Measurements from ENCODE around the gene NUMB.

The NUMB gene

DNA sequence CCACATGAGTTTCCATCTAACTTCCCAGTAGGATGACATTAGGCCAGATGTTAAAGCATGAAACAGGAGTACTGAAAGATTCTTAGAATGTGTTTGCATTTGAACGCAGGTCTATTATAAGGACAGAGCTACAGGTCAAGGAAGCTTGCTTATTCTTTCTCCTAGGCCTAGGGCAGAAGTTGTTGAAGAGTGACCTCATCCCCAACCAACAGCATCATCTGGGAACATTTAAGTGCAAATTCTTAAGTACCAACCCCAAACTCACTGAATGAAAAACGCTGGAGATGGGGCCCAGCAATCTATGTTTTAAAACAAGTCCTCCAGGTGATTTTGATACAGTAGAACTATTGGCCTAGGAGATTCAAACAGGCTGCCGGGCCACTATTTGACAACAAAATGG lies 168.6 kb downstream of the NUMB start:
- DNase-seq (ENCODE audit: low read depth) = no peak

DNA sequence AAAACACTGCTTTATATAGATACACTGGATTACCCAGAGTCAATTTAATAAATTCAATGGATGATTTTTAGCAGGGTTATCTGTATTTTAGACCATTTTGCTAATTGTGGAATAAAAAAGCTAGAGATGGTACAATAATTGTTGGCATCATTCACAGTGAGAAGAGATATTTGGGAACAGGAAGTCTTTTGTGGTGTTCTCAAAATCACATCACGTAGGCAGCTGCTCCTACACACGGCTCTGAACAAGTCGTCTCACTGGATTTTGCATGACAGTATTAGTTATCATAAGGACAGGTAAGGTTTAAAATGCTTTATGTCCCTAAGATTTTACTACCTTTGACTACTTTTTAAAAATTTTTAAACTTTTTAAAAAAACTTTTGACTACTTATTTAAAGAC lies 169.0 kb downstream of the NUMB start:
- DNase-seq (ENCODE audit: low read depth) = no peak

- no peak for DNase-seq (ENCODE audit: low read depth)
Observed at GRCh38 chr14:73287071-73287470, 171.3 kb downstream of the NUMB start.

DNA sequence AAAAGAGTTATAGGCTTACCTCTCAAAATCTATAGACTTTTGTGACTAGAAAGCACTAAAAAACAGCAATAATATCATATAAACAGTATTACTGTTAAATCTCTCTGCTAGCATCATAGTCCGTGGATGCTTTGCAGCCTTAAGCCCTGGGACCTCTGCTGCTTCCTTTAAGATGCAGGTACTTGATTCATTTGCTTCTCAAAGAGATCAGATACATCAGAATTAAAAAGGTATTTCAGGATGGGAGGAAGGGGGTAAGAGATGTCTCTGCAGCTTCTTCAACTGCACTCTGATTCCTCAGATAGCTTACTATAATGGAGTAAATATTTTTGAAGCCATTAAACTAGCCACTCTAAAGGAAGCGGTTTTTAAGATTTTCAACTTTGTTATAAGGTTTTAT lies 171.7 kb downstream of the NUMB start:
- no peak for DNase-seq (ENCODE audit: low read depth)

DNA sequence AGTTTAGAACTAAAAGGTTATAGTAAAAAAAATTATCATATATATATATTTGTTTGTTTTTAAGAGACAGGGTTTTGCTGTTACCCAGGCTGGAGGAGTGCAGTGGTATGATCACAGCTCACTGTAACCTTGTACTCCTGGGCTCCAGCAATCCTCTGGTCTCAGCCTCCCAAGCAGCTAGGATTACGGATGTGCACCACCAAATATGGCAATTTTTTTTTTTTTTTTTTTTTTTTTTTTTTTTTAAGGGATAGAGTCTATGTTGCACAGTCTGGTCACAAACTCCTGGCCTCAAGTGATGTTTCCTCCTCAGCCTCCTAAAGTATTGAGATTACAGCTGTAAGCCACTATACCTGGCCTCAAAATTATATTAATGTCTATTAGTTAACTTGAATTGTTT lies 172.4 kb downstream of the NUMB start:
- no peak for DNase-seq (ENCODE audit: low read depth)

- DNase-seq (ENCODE audit: low read depth) = peak; percentile 49
Observed at GRCh38 chr14:73283608-73284379, 174.6 kb downstream of the NUMB start.

GRCh38 chr14:73280903-73281302 lies 177.4 kb downstream of the NUMB start:
- no peak for DNase-seq (ENCODE audit: low read depth)

- no peak for DNase-seq (ENCODE audit: low read depth)
Observed at GRCh38 chr14:73277376-73277775, 181.0 kb downstream of the NUMB start.

DNA sequence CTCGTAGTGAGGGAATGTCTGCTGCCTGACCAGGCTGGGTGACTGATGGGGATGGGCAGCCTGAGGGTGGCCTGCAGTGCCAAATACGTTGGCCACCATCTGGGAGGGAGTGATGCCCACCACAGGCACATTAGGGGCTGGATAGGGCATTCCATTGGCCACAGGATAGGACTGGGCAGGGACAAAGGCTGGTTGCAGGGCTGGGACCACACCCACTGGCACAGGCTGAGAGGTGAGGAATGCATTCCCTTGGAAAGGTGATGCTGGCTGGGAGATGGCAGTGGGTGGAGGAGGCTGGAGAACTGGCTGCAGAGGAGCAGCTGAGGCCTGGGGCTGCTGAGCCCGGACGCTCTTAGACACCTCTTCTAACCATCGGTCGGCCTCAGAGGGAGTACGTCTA lies 181.5 kb downstream of the NUMB start:
- no peak for DNase-seq (ENCODE audit: low read depth)

GRCh38 chr14:73273799-73274198 lies 184.5 kb downstream of the NUMB start:
- no peak for DNase-seq (ENCODE audit: low read depth)

DNA sequence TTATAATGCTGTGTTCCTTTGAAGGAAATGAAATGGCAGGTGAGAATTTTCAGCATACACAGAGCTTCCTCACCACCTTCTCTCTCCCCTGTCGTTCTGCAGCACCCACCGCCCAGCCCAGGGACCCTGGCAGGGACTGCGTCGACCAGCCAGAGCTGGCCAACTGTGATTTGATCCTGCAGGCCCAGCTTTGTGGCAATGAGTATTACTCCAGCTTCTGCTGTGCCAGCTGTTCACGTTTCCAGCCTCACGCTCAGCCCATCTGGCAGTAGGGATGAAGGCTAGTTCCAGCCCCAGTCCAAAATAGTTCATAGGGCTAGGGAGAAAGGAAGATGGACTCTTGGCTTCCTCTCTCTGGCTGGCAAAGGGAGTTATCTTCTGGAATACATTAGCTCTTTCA lies 186.0 kb downstream of the NUMB start:
- no peak for DNase-seq (ENCODE audit: low read depth)

DNA sequence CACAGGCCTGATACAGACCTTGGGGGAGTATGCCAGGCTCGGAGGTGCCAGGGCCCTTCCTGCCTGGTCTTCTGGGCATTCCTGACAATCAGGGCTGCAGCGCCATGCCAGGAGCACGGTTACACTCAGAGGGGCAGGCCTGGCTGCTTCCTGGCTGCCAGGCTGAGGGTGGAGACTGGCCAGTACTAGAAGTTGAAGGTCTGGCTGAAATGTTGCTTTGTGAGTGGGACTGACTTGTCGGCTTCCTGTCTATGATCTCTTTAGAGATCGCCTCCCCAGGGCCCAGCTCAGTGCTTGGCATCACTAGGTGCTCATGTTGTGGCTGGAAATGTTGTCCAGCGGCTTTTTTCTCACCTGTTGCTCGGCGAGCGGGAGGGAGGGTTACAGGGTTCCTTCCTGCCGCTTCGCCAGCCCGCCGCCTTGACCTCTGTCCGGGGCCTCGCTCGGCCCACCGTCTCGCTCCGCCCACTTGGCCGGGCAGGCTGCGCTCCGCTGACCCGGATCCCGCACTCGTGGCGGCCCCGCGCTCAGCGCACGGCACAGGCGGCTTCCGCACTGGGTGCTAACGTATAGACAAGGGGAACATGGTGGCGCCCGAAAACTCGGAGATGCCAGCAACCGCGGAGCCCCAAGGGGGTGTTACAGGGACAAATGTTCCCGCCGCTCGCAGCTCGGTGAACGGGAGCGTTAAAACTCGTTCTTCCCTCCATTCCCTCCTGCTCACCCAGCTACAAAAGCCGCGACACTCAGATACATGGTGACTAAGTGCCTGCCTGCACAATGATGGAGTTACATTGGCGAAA lies 188.4 kb downstream of the NUMB start:
- peak; percentile 33 for DNase-seq (ENCODE audit: low read depth)

DNA sequence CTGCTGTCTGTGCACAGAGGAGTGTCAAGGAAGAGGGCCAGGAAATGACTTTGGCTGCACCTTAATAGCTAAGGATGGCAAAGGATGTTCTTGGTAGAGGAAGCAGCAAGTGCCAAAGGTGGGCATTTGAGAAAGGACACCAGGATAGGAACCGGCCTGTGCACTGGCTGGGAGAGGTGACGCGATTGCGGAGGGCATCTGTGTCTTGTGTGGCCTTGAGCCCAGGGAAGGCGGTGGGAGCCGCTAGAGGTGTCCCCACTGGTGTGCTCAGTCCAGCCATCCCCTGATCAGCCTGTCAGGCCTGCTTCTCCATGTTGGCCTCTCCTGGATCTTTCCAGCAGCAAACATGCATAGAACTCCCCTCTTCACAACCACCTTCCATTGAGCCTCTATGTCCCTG lies 190.9 kb downstream of the NUMB start:
- DNase-seq (ENCODE audit: low read depth) = no peak

DNA sequence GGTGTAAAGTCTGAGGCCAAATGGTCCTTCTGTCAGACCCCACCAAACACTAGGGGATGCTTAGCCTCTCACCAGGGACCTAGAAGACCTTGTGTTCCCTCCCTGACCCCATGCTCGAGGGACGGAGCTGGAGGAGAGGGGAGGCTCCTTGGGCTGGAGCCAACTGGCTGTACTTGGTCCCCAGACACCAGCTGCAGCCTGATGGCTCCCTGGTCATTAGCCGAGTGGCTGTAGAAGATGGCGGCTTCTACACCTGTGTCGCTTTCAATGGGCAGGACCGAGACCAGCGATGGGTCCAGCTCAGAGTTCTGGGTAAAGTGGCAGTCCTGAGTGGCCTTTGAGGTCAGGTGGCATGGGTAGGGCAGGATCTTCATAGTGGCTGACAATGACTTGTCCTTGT lies 192.0 kb downstream of the NUMB start:
- no peak for DNase-seq (ENCODE audit: low read depth)

DNA sequence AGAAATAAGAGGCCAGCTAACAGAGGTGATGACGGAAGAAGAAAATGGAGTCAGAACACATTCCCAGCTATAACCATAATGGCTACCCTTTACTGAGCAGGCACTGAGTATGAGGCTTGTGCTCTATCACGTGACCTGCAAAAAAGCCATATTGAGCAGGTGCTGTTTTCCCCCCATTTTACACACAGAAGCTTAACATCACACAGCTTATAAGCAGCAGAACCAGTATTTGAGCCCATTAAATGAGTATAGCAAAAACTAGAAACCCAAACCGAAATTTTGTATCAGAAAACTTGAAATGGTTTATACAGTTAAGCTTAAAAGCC lies 192.7 kb downstream of the NUMB start:
- DNase-seq (ENCODE audit: low read depth) = no peak

DNA sequence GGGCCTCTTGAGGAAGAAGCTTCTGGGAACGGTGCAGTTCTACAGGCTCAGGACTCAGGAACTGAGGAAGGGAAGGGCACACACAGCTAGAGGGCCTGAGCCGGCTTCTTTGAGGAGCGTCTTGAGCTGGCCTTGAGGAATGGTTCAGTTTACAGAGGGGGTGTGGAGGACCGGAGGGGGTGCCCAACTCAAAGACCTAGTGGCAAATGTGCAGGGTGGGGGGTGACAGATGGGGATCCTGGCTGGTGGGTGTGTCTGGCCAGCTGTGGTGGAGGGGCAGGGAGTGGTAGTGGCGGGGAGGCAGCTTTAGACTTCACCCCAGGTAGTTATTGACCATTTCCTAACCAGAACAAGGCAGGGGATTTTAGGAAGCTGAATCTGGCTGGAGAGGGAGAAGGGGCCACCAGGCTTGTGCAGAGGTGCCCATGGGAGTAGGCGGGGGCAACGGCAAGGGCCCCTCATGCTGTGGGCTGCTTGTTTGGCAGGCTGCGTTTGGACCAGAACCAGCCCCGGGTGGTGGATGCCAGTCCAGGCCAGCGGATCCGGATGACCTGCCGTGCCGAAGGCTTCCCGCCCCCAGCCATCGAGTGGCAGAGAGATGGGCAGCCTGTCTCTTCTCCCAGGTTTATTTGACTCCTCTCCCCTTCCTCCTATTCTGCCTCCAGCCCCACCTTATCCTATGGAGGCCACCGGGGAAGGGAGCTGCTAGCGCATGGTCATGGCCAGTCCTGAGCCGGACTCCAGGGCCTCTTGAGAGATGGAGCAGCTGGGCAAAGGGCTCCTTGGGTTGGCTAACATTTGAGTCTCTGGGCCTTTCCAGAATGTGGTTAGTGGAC lies 193.2 kb downstream of the NUMB start:
- DNase-seq (ENCODE audit: low read depth) = no peak

DNA sequence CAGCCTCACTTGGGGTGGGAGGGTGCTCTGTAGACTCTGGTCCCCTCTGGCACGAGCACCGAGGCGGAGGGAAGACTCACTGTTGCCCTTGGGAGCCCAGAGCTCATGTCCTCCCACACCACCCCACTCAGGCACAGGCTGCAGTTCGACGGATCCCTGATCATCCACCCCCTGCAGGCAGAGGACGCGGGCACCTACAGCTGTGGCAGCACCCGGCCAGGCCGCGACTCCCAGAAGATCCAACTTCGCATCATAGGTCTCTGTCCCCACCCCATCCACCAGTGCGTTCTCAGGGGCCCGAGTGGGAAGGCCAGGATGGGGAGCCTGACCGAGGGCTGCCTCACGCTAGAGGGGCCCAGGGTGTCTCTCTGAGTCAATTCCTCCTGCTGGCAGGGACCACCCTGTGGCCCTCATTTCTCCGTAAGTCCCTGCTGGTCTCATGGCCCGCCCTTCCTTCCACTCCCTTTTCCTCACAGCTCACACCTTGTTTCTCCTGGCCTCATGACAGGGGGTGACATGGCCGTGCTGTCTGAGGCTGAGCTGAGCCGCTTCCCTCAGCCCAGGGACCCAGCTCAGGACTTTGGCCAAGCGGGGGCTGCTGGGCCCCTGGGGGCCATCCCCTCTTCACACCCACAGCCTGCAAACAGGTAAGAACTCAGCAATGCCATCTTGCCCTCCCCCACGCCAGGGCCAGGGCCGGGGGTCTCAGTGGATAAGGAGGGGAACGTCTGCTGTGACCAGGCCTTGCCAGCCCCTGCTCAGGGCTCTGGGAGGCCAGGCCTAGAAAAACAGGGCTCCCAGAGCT lies 194.1 kb downstream of the NUMB start:
- DNase-seq (ENCODE audit: low read depth) = no peak

- no peak for DNase-seq (ENCODE audit: low read depth)
Observed at GRCh38 chr14:73263606-73264005, 194.7 kb downstream of the NUMB start.

- DNase-seq (ENCODE audit: low read depth) = no peak
Observed at GRCh38 chr14:73262427-73263183, 195.7 kb downstream of the NUMB start.

DNA sequence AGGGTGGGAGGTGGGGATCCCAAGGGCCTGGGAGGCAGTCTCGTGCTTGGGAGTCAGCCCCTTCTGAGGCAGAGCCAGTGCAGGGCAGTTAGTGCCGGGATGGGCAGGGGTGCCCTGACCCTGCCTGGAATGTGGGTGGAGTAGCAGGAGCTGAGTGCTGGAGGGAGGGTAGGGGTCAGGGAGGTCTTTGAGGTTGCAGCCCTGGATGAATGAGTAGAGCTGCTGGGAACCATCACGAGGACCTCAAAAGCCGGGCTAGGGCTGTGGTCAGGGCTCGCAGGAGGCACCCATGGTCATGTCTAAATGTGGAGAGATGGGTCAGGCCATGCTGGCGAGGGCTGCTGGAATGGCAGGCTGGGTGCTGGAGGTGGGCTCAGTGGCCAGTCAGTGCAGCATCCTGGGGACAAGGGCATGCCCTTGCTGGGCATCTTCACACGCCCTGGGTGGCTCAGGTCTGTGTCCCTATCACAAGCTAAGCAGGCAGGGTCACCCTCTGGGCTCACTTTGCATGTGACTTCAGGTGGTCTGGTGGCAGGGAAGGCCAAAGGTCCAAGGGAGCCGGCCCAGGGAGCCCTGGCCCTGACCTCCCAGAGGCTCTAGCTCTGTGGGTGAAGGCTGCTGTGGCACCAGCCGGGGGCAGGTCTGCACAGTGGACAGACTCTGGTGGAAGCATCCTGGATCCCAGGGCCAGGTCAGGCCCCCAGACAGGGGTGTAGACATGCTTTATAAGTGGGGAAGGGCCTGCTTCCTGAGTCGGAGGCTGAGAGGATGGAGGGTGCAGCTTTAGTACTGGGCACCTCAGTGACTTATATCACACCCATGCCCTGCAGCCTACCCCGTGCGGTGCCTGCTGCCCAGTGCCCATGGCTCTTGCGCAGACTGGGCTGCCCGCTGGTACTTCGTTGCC lies 196.6 kb downstream of the NUMB start:
- DNase-seq (ENCODE audit: low read depth) = no peak

Data from amniotic epithelial cell (primary cell).